ENCODE results near the gene MS4A14.
"Not testable (repeated sequence)": the region's sequence is repeated elsewhere in the genome, so short reads cannot be mapped to it uniquely, and the experiment has no call there.

The MS4A14 gene, protein sequence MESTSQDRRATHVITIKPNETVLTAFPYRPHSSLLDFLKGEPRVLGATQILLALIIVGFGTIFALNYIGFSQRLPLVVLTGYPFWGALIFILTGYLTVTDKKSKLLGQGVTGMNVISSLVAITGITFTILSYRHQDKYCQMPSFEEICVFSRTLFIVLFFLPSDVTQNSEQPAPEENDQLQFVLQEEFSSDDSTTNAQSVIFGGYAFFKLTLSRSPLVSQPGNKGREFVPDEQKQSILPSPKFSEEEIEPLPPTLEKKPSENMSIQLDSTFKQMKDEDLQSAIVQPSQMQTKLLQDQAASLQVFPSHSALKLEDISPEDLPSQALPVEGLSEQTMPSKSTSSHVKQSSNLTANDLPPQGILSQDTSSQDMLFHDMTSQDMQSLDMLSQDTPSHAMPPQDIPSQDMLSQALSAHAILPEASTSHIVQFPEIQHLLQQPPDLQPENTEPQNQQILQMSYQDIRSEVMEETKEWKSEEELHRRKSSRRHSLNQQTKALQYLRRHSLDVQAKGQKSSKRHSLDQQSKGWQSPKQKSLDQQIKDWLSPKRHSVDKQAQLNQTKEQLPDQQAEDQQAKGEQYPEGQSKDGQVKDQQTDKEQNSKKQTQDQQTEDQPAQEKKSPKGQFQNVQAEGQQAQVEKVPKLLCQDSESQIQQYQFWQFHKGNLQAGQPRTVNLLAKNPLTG

DNA sequence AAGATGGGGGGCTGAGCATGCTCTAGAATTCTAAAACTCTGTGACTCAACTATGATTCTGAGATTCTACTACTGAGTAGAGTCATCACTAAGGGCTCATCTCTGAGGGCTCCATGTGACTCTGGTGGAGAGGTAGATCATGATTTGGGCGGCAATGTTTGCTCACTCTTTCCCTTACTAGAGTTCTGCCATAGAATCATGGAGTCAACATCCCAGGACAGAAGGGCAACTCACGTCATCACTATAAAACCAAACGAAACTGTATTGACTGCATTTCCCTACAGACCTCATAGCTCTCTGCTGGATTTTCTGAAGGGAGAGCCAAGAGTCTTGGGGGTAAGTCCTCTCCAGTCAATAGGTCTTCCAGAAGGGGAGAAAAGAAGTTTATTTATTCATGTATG lies at the start of gene MS4A14:
TSS of gene MS4A14 (plus strand) at position 78 of the 400 bp plus-strand sequence. CDS start at position 198, 120 bp downstream.
- DNase-seq, result no peak

DNA sequence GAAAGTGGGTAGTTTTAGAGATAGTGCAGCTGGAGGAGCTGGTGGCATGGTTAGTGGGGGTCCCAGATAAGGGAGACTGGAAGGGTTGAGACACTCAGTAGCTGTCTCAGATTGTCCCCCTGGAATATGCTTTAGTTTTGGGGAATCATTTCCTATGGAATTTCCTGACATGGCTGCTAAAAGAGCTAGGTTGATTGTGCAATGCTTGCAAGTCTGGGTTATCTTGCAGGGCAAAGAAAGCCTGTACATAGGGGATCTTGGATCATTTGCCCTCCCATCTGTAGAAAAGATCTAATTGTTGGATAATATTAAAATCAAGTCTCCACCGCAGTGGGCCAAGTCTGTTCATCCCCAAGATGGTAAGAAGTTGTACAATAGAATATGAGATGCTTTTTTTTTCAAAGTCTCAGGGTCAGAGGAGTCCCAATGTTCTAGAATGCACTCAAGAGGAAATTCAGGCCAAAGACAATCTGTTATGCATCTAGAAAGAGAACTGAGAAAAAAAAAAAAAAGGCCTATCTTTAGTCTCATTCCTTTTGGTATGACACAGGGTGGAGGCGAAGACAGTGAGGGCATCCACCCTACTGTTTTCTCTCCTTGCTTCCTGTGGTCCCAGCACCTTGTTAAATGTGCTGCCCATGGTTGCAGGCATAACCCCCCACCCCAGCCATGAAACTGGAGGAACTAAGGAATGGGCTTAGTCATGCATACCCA lies 49.0 kb upstream of the MS4A14 start:
- DNase-seq, result no peak

DNA sequence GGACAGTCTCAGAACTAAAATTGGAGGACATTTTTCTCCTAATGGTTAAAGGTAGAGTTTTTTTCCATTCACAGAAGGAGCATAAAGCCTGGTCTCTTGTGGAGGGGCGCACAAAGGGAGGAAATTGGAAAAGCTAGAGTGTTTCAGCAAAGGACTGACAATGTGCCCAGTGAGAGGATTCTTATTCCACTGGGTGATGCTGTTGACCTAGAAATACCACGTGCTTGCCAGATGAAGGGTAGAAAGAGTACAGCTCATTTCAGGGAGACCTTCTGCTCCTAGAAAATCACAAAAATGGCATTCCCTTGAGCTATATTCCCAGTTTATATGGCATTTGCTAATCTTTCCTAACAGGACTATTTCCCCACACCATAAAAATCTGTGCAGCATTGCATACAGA lies 48.1 kb upstream of the MS4A14 start:
- no peak for DNase-seq

DNA sequence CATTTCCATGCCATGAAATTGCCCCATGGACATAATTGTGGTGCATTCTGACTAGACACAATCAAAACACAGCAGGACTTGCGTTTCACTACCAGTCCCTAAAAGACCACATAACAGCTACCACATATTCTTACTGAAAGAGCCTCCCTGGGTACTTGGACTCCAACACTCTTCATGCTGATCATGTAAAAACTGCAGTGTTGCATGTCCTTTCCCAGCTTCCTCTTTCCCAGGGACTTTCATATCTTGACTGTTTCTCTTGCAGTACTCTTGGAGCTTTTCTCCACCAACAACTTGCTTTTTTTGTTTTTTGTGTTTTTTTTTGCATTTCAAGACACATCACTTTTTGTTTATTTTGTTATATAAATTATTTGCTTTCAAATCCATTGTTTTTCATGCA lies 46.3 kb upstream of the MS4A14 start:
- DNase-seq, result no peak

DNA sequence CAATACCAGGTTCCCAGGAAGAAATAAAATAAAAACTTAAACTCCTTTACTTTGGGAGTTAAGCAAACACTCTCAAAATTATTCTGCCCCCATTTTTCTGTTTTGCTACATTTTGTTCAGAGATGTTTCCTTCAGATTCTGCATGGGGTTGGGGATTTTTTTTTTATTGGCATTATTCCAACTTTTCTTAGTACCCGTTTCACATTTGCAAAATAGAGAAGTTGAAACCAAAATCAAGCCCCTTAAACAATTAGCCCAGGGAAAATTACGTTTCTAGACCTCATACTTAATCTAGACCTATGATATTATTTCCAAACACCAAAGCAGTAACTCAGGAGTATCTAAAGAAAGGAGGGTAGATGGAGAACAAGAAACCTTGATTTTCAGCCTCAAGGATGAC lies 38.5 kb upstream of the MS4A14 start:
- DNase-seq, result no peak

DNA sequence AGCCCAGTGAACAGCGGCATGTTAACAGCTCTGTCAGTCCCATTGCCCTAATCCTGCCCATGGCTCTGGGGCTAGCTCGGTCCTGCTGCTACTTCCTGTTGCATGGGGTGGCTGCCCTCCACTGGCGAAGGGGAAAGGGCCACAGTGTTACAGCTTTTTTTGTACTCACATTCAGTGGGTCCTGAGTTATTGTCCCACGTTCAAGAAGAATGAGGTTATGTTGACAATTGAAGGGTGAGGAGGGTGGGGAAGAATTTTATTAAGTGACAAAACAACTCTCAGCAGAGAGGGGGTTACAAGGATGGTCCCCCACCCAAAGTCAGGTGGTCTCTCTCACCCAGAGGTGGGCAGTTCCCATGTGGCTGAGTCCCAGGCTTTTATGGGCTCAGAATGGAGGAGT lies 35.6 kb upstream of the MS4A14 start:
- DNase-seq, result no peak

DNA sequence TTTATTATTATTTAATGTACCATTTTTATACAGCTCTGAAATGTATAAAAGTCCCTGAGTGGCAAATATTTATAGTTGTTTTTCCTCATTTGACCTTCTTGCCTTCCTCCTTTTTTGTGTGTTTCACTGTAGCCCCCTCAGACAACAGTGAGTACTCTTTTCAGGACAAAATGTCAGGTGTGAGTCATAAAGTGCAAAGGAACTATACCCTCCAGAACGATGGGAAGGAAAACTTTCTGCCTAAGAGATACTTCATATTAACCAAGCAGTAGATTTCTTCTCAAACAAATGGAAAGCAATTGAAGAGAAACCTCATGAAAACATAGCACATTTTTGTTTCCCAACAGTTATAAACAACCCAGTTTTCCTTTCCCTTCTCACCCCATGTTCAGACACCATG lies 34.0 kb upstream of the MS4A14 start:
- DNase-seq, result no peak

DNA sequence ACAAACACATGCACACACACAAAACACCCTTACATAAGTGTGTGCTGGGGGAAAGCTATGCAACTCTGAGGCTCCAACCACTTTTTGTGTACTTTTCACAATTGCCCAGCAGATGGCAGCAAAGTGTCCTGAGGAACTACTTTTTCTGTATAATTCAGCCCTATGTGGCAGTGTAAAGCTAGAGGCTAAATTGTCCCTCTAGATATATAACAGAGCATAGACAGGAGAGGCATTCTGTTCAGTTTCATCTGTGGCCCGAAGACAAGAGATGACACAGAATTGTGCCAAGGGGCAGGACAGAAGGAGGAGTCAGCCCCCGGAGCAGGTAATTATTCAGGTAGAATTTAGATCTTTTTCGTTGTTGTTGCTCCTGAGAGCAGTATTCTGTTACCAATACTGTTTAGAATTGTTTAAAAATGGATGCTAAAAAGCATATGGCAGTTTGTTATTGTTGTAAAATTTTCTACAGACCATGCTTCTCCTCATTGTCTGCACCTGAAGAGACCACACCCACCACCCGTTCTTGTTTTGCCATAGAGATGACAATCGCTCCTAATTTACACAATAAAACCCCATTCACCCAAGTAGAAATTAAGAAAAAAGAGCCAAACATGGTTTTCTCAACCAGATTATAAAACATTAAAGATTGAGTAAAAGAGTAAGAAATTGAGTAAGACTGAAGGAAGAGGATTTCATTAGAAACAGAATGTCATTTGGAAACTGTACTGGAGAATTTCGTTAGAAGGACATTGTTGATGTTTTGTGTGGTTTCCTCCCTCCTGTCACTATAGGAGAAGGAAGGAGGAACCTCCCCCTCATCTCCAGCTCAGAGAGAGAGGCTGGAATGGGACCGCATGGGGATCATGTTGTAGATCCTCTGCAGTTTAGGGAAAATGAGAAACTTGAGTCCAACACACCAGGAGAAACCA lies 32.5 kb upstream of the MS4A14 start:
- DNase-seq, result peak; percentile 11

DNA sequence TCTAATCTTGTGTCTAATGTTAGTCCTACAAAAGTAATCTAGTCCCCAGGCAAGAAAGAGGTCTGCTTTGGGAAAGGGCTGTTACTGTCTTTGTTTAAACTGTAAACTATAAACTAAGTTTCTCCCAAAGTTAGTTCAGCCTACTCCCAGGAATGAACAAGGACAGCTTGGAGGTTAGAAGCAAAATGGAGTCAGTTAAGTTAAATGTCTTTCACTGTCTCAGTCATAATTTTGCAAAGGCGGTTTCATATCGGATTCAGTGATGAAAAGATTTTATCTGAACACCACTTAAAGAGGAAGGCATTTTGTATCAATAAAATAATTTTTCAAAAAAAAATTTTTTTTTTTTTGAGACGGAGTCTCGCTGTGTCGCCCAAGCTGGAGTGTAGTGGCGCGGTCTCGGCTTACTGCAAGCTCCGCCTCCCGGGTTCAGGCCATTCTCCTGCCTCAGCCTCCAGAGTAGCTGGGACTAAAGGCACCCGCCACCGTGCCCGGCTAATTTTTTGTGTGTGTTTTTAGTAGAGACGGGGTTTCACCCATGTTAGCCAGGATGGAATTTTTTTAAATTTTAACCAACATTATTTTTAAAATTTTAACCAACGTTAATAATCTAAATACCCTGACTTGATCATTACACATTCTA lies 29.9 kb upstream of the MS4A14 start:
- not testable (repeated sequence) for DNase-seq

DNA sequence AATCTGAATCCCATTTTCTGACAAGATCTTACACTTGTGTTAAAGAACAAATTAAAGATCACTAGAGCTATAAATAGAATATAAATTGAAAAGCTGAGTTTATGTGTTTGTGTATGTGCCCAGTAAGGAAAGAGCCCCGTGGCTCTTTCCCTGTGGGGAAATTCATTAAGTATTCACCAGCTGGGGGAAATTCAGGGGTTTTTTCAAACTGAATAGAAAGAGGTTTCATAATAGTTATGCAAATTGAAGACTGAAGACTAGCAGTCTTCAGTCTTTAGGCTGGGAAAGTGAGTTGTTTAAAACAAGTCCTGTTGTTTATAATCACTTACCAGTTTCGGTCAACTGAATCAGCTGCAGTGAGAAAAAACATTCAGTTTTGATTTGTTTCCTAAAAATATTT lies 29.2 kb upstream of the MS4A14 start:
- DNase-seq, result no peak

DNA sequence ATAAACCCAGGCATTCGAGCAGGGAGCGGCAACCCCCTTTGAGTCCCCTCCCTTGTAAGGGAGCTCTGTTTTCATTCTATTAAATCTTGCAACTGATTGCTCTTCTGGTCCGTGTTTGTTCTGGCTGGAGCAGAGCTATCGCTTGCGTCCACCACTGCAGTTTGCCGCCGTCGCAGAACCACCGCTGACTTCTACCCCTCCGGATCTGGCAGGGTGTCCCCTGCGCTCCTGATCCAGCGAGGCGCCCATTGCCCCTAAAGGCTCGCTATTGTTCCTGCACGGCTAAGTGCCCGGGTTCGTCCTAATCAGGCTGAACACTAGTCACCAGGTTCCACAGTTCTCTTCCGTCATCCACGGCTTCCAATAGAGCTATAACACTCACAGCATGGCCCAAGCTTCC lies 28.4 kb upstream of the MS4A14 start:
- no peak for DNase-seq

DNA sequence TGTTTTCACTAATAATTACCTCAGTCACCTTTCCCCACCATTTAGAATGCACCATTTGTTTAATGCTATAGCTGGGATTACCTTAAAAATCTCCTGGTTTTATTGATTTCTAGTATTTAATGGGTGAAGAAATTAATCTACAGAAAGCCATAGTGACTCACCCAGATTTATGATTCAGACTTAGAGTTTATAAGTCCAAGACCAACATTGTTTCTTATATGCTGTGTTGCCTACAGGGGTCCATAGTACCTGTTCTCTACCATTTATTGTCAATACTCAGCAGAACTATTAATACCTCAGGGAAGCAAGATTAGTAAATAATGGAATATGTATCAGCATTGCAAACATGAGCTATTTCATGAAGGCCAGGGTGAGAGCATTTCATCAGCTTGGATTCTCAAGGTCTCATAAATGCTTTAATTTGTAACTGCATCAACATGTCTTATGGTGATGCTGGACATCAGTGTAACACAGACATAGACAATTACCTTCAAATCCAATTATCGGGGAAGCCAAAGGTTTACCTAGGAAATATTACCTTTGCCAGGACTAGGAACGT lies 25.9 kb upstream of the MS4A14 start:
- DNase-seq, result no peak

DNA sequence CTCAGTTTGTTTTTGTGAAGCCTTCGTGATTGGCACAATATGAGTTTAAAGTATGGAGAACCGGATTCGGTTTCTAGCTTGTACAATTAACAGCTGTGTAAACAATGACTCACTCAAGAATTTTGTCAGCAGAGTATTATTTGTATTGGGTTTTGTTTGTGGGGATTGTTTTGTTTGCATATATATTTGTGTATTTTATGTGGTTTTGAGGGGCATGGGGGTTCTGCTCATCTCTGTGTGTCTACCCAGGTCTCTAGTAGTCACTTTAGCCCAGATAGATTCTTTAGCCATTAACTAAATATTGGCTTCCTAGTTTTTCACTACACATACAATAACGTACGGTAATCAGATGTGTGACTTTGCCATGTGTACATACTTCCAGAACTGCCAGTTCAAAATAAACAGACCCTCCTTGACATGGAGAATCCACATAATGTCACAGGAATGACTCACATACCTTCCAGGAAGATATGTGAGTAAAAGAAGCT lies 25.4 kb upstream of the MS4A14 start:
- DNase-seq, result no peak

DNA sequence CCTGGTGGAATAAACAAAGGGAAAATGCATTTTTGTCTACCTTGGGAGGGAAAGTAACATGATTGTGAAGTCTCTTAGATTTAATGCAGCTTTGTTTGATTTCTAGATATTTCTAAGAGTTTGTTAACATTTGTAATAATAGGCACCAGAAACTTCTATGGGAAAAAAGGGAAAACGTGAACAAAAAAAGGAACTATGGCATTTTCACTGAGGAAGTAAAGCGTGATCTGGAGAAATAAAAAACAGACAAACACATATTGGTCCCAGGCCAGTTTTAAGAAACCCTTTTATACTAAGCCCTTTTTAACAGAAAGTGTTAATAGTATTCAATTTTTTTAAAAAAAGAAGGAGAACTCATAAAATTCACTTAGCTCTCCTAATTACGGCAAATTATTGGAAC lies 24.9 kb upstream of the MS4A14 start:
- DNase-seq, result no peak

DNA sequence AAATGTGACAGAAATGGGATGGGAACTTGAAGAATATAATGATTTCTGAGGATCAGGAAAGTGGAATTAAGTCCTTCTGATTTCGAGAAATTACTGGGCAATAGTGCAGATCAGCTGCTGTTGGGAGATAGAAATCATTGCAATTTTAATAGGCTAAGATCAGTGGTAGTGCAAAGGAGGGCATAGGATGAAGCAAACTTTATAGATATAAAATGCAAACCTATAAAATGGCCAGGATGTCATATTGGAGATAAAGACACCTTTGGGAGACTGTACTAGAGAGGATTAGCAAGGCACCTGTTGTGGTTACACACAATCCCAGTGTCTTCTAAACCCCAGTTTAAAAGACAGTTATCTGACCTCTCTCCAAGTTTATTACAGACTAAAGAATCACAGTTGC lies 24.4 kb upstream of the MS4A14 start:
- no peak for DNase-seq

DNA sequence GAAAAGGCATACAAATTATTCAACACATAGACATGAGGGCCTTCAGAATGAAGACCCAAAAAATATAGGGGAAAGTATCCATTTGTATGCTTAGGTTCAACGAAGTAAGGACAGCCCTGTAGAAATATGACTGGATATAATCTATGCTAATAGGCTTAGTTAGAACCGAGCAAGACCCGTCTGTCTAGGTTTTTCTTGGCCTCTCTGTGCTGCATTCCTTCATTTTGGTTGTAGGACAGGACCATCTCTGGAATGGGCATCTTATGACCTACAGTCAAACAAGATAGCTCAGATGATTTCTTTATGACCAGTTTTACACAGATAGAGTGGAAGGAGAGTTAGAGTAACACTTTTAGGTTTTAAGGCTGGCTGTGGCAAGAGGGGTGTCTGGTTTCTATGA lies 23.5 kb upstream of the MS4A14 start:
- DNase-seq, result no peak

DNA sequence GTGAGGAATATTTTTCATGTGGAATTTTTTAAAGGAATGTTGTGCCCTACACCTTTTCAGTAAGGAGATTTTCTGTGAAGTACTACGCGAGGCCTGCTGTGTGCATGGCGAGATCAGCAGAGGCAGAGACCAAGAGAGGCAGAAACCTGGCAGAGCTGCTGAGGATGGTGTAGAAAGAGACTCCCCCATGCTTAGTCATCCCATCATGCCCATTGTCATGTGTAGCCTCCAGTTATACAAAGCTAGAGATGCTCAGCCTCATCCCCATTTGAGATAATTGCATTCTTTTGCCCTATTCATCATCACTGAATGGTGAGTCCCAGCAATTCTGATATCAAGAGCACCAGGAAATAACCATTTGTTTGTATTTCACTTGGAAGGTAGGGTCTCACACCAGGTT lies 20.9 kb upstream of the MS4A14 start:
- DNase-seq, result no peak

DNA sequence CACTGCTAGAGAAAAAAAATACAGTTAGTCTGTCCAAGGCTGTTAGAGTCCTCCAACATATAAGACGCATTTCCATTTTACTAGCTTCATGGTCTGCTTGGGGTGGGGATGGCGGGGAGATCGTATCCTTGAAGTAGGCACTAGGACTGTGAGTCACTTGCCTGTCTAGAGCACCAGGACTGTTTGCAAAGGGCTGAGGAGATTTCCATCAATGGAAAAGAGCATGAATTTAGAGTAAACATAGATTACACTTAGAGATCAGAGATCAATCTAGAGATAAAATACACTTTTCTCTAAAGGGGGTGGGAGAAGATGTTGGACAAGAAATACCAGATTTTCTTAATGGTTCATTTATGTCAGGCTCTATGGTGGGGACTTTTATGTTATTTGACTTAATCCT lies 19.7 kb upstream of the MS4A14 start:
- no peak for DNase-seq

DNA sequence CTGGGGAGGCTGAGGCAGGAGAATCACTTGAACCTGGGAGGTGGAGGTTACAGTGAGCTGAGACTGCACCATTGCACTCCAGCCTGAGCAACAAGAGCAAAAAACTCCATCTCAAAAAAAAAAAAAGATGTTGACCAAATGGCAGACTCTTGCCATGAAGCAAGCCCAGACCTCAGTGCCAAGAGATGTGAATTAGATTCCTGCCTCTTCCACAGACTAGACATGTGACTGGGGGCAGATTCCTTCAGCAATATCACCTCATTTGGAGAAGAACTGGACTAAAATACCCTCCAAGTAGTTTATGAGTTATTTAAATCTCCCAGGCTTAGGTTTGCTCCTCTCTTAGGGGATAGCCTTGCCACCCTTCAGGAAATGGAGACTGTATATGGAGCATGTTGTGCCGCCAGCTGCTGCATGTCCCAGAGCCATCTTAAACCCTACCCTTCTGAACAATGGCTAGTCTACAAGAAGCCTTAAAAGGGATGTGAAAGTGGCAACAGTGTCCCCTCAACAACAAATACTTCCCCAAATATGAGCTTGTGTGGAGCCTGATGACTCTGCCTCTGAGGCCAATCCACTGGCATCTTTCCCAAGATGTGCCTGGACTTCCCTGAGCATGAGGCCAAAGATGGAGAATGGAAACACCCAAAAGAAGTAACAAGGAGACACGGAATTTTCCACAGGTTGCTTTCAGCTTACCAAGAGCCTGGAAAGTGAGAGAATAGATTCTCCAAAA lies 18.7 kb upstream of the MS4A14 start:
- DNase-seq, result no peak

DNA sequence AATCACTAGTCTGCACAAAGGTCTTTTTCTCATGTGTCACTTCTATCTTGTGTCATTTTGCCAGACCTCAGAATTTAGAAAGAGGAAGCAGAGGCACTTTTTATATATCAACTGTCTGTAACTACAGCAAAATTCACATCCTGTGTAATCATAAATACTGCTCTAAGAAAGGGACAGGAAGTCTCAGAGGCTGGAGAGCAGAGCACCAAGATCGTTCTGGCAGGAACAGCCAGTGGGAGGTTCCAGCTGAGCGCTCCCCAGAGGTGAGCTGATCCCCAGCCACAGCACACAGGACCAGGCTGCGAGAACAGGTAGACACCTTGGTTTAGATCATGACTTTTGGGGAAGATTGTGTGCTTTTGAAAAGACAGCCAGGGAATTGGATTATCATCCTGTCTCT lies 17.9 kb upstream of the MS4A14 start, which contains the start of gene MS4A7:
TSS of gene MS4A7 (plus strand) at position 179 of the 400 bp plus-strand sequence. CDS start 4,610 bp downstream, outside the sequence.
- DNase-seq, result no peak

Measured in HCEC 1CT (cell line).